KMS-11 (cell line): Measurements from ENCODE around the gene RHOC.

ENCODE experiments used
- H2AFZ ChIP-seq: fragments of 200-600 bp; sonication (generic); 2 replicates; pipeline ENCODE4 v1.6.1; 2016; ENCODE audit warnings: antibody characterized with exemption, mixed run types, low read depth
- H3K27ac ChIP-seq: fragments of 200-600 bp; sonication (generic); 2 replicates; pipeline ENCODE4 v1.6.1; 2016; ENCODE audit warnings: mild to moderate bottlenecking, mixed run types
- H3K27me3 ChIP-seq: fragments of 200-600 bp; sonication (generic); 2 replicates; pipeline ENCODE4 v1.6.1; 2017; ENCODE audit warnings: mild to moderate bottlenecking, low read depth, mixed run types, moderate library complexity; ENCODE audit not compliant: insufficient read depth
- H3K36me3 ChIP-seq: fragments of 200-600 bp; sonication (generic); 2 replicates; pipeline ENCODE4 v1.6.1; 2017; ENCODE audit warnings: mild to moderate bottlenecking, mixed run types; ENCODE audit not compliant: insufficient read depth
- H3K4me1 ChIP-seq: fragments of 200-600 bp; sonication (generic); 2 replicates; pipeline ENCODE4 v1.6.1; 2016; ENCODE audit warnings: mild to moderate bottlenecking, low read depth, mixed run types; ENCODE audit not compliant: poor library complexity, severe bottlenecking
- H3K4me2 ChIP-seq: fragments of 200-600 bp; sonication (generic); 2 replicates; pipeline ENCODE4 v1.7.0; 2016; ENCODE audit warnings: mild to moderate bottlenecking, mixed run types
- H3K4me3 ChIP-seq: fragments of 200-600 bp; sonication (generic); IDR thresholded peaks from 2 replicates; pipeline ENCODE4 v1.6.1; 2017; ENCODE audit warnings: low read depth, low read length, mixed read lengths; ENCODE audit not compliant: insufficient read depth
- H3K79me2 ChIP-seq: fragments of 200-600 bp; sonication (generic); 2 replicates; pipeline ENCODE4 v1.6.1; 2016; ENCODE audit warnings: low read depth, mixed run types; ENCODE audit not compliant: insufficient read depth
- H3K9ac ChIP-seq: fragments of 200-600 bp; sonication (generic); 2 replicates; pipeline ENCODE4 v1.6.1; 2016; ENCODE audit warnings: mild to moderate bottlenecking, mixed run types
- H4K20me1 ChIP-seq: fragments of 200-600 bp; sonication (generic); 2 replicates; pipeline ENCODE4 v1.6.1; 2016; ENCODE audit warnings: mild to moderate bottlenecking, mixed run types; ENCODE audit not compliant: insufficient read depth
- CTCF ChIP-seq: fragments of 200-600 bp; sonication (generic); conservative IDR thresholded peaks from 2 replicates; pipeline ENCODE4 v1.6.1; 2017; ENCODE audit warnings: low read depth, mild to moderate bottlenecking, antibody characterized with exemption, low read length, moderate library complexity, mixed read lengths

Gene RHOC

GRCh38 chr1:112704391-112704933 lies 2.5 kb downstream of the RHOC start:
- no peak for TF ChIP-seq CTCF
- no peaks in the 10 kb centered on the region for H3K27me3 ChIP-seq
- peaks cover 39% of the 10 kb centered on the region for H3K4me1 ChIP-seq
- peak overlapping the region; percentile 57; the same call in 1 of the 2 replicates for H3K9ac ChIP-seq
- H3K36me3 ChIP-seq, result no peaks in the 10 kb centered on the region
- peak overlapping the region; percentile 68 for H3K27ac ChIP-seq
- peaks cover 17% of the 10 kb centered on the region for H3K79me2 ChIP-seq
- H3K4me3 ChIP-seq, result no peak overlapping the region
- peak overlapping the region; percentile 92 for H3K4me2 ChIP-seq
- H4K20me1 ChIP-seq, result no peaks in the 10 kb centered on the region
- 0 out of 2 replicates have a peak overlapping the region, but pooled peaks have one; percentile 30 for H2AFZ ChIP-seq

- H3K79me2 ChIP-seq, result peaks cover 17% of the 10 kb centered on the region
- H3K4me2 ChIP-seq, result peak overlapping the region; percentile 92; the same call in 1 of the 2 replicates
- no peak overlapping the region for H3K27ac ChIP-seq
- no peak overlapping the region for H2AFZ ChIP-seq
- TF ChIP-seq CTCF, result no peak
- H3K27me3 ChIP-seq, result no peaks in the 10 kb centered on the region
- no peak overlapping the region for H3K9ac ChIP-seq
- no peaks in the 10 kb centered on the region for H4K20me1 ChIP-seq
- peaks cover 46% of the 10 kb centered on the region for H3K4me1 ChIP-seq
- H3K4me3 ChIP-seq, result no peak overlapping the region
- no peaks in the 10 kb centered on the region for H3K36me3 ChIP-seq
Measured at GRCh38 chr1:112703706-112704105, 3.2 kb downstream of the RHOC start.

- Histone ChIP-seq H3K36me3 (no peaks in the 10 kb centered on the region), H3K27ac (no peak overlapping the region), H3K9ac (no peak overlapping the region), H3K27me3 (no peaks in the 10 kb centered on the region), H2AFZ (no peak overlapping the region), H3K79me2 (peaks cover 17% of the 10 kb centered on the region), H3K4me1 (peaks cover 53% of the 10 kb centered on the region), H3K4me3 (no peak overlapping the region), H3K4me2 (no peak overlapping the region), H4K20me1 (no peaks in the 10 kb centered on the region)
- TF ChIP-seq CTCF, result no peak
Measured at GRCh38 chr1:112702420-112703261, 4.3 kb downstream of the RHOC start.

- no peaks in the 10 kb centered on the region for H3K36me3 ChIP-seq
Measured at GRCh38 chr1:112702067-112702395, 4.9 kb downstream of the RHOC start.

More at GRCh38 chr1:112702067-112702395, 4.9 kb downstream of the RHOC start:
- Histone ChIP-seq H3K9ac (no peak overlapping the region), H3K4me1 (peaks cover 57% of the 10 kb centered on the region), H3K4me2 (no peak overlapping the region; the same call in 1 of the 2 replicates), H3K79me2 (peaks cover 17% of the 10 kb centered on the region), H3K27me3 (no peaks in the 10 kb centered on the region), H4K20me1 (no peaks in the 10 kb centered on the region), H2AFZ (no peak overlapping the region), H3K4me3 (no peak overlapping the region), H3K27ac (no peak overlapping the region; the same call in 1 of the 2 replicates)
- TF ChIP-seq CTCF, result no peak
